ENCODE results near the gene ADGRL3.

DNA sequence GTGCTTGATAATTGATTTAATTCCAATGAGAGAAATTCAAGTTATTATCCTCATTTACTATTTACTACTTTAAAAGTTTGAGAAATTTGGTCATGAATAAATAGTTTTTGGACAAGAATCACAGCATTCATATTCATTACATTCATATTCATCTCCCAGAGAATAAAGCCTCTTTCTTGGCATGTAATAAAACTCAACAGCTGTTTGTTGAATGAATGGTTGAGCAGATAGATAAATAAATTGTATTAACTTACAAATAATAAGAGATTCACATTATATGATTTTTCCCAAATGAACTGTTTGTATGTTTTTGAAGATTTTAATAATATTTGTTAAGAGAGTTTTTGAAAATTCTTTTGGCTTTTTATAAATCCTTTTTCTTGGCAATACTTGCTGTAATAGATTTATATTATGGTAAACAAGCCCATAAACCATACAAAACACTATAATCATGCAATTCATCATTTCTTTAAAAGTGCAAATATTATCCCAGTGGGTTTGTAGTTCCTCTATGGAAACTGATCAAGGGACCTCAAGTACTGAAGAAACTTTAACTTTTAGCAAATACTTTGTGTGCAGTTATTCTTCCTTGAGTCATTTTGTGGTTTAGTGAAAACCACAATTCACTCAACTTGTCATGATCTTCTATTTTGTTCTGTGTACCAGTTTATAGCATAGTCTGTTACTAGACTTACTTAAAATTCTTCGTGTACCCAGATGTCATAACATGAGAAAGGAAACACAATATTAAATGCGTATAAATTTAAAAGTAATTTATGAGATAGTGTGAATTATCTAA, 371.8 kb downstream of the ADGRL3 start:
- no peak for TF ChIP-seq CTCF (IDR thresholded peaks at IDR 0.05; ENCODE audit: insufficient read depth, low read length, poor library complexity, severe bottlenecking)
- no peak for TF ChIP-seq EZH2phosphoT487 (conservative IDR thresholded peaks at IDR 0.05; ENCODE audit: low read length)
